Testis (tissue), 5 donors: ENCODE data around the gene LIPK. TPM values are rescaled to one million over a fixed set of nuclear protein-coding genes. Genes with fewer than 3 reads are reported as not detected.

Experiments
- DNase-seq: peaks from one replicate; pipeline ENCODE4 v3.0.0-alpha.2; 2019
- H3K27ac ChIP-seq, 2 donors: fragments of 200-600 bp; sonication (generic); one replicate each; pipeline ENCODE4 v1.5.1; 2019
- H3K27me3 ChIP-seq: fragments of 200-600 bp; sonication (generic); one replicate; pipeline ENCODE4 v1.5.1; 2019
- H3K36me3 ChIP-seq: fragments of 200-600 bp; sonication (generic); one replicate; pipeline ENCODE4 v1.5.1; 2017; ENCODE audit warnings: low read depth; ENCODE audit errors: missing control alignments
- H3K4me1 ChIP-seq: fragments of 200-600 bp; sonication (generic); one replicate; pipeline ENCODE4 v1.5.1; 2019
- H3K4me3 ChIP-seq, 2 donors: fragments of 200-600 bp; sonication (generic); one replicate each; pipeline ENCODE4 v1.5.1; 2017 to 2019
- H3K9me3 ChIP-seq: fragments of 200-600 bp; sonication (generic); one replicate; pipeline ENCODE4 v1.5.1; 2017
- CTCF ChIP-seq, 3 experiments: fragments of 450-650 bp in 2 of 3; fragments of 200-600 bp in 1 of 3; sonication (generic) in 1 of 3; IDR thresholded peaks; one replicate each; pipeline ENCODE4 v1.5.1; 2016 to 2019; ENCODE audit warnings: antibody characterized with exemption in 3 of 3, mild to moderate bottlenecking in 2 of 3, moderate library complexity in 1 of 3
- POLR2A ChIP-seq: fragments of 450-650 bp; IDR thresholded peaks from one replicate; pipeline ENCODE4 v1.6.1; 2017; ENCODE audit warnings: antibody characterized with exemption, mild to moderate bottlenecking, moderate library complexity
- WGBS, 2 donors: methylation state at CpG; one replicate each; pipeline ENCODE4 v1.1.5; 2018; 5-methylcytosine and 5-hydroxymethylcytosine counted together
- intact Hi-C: fragments of 100-400 bp; cut with DNase I; formaldehyde crosslinking; loops from one replicate; pipeline ENCODE4 v1.15.1; 2023; ENCODE audit warnings: low total_unique reads
- long read RNA-seq, 2 donors: transcript quantifications; one replicate each; lab custom pipeline, GENCODE V29; 2026
- polyA plus RNA-seq: library from polyadenylated mRNA; stranded (reverse); fragments of 350-450 nt; fragmentation: Illumina TruSeq; extraction: RNeasy Lipid Tissue Mini Kit (QIAGEN cat#74804); gene quantifications from one replicate; pipeline ENCODE4 v1.2.3, GENCODE V29; 2014; ENCODE audit warnings: low read depth, low replicate concordance; ENCODE audit not compliant: insufficient read depth
- total RNA-seq, 2 donors: library from RNA; depleted of rRNA; stranded (reverse); fragments of >200 nt; gene quantifications; one replicate each; pipeline ENCODE4 v1.2.3, GENCODE V29; 2016

The LIPK gene
- not detected for total RNA-seq
- not detected for polyA plus RNA-seq
- long read RNA-seq, donor 1 = 0 reads
- long read RNA-seq, donor 2 = 0 reads

GRCh38 chr10:88705958-88706357 lies at the start of gene LIPK:
Gene LIPK (plus strand): TSS chr10:88706249. CDS start chr10:88724544, 18,295 bp downstream.
- Histone ChIP-seq H3K9me3 (no peaks in the 10 kb centered on the region), H3K4me1 (peaks cover 4% of the 10 kb centered on the region), H3K27me3 (no peaks in the 10 kb centered on the region), H3K36me3 (no peaks in the 10 kb centered on the region), H3K4me3 (no peak within 1 kb of the TSS), H3K27ac (no peak within 1 kb of the TSS)
- 93 to 95% methylated on average over 1 of the region's 1 CpG for WGBS, 2 donors
- no peak for DNase-seq
- intact Hi-C loops = no loop called here
- TF ChIP-seq CTCF (IDR thresholded peaks at IDR 0.05) (no peak), POLR2A (no peak)

GRCh38 chr10:88657901-88658300 lies 48.1 kb upstream of the LIPK start:
- WGBS, 2 donors = 86 to 95% methylated on average over 1 of the region's 1 CpG
- DNase-seq = no peak
- TF ChIP-seq CTCF (IDR thresholded peaks at IDR 0.05) (no peak), POLR2A (no peak)
- H3K9me3 ChIP-seq = no peaks in the 10 kb centered on the region
- no peaks in the 10 kb centered on the region for H3K27me3 ChIP-seq
- no peak overlapping the region for H3K4me3 ChIP-seq
- no peak overlapping the region for H3K27ac ChIP-seq
- intact Hi-C loops = no loop called here
- no peaks in the 10 kb centered on the region for H3K4me1 ChIP-seq
- H3K36me3 ChIP-seq = no peaks in the 10 kb centered on the region

GRCh38 chr10:88659725-88660597 lies 46.1 kb upstream of the LIPK start:
- no peaks in the 10 kb centered on the region for H3K4me1 ChIP-seq
- no peak overlapping the region for H3K27ac ChIP-seq
- 62 to 81% methylated on average over 3 of the region's 3 CpGs for WGBS, 2 donors
- TF ChIP-seq POLR2A (no peak), CTCF (IDR thresholded peaks at IDR 0.05) (no peak)
- intact Hi-C loops = no loop called here
- H3K27me3 ChIP-seq = no peaks in the 10 kb centered on the region
- H3K36me3 ChIP-seq = no peaks in the 10 kb centered on the region
- H3K9me3 ChIP-seq = no peaks in the 10 kb centered on the region
- no peak overlapping the region for H3K4me3 ChIP-seq
- no peak for DNase-seq

- Histone ChIP-seq H3K27ac (no peak overlapping the region), H3K36me3 (no peaks in the 10 kb centered on the region), H3K4me1 (no peaks in the 10 kb centered on the region), H3K4me3 (no peak overlapping the region), H3K27me3 (no peaks in the 10 kb centered on the region), H3K9me3 (no peaks in the 10 kb centered on the region)
- no peak for DNase-seq
- intact Hi-C loops = no loop called here
- 23 to 55% methylated on average over 2 to 3 of the region's 3 CpGs for WGBS, 2 donors
- TF ChIP-seq POLR2A (no peak), CTCF (IDR thresholded peaks at IDR 0.05) (no peak)
These were observed 45.5 kb upstream of the LIPK start for GRCh38 chr10:88660598-88660884.

GRCh38 chr10:88661018-88661417 lies 45.0 kb upstream of the LIPK start:
- H3K36me3 ChIP-seq = no peaks in the 10 kb centered on the region
- no peaks in the 10 kb centered on the region for H3K4me1 ChIP-seq
- no peaks in the 10 kb centered on the region for H3K9me3 ChIP-seq
- DNase-seq = no peak
- TF ChIP-seq CTCF (IDR thresholded peaks at IDR 0.05) (no peak), POLR2A (no peak)
- no peak overlapping the region for H3K27ac ChIP-seq
- H3K27me3 ChIP-seq = no peaks in the 10 kb centered on the region
- intact Hi-C loops = no loop called here
- no peak overlapping the region for H3K4me3 ChIP-seq
